SIG-M5 (cell line): Measurements from ENCODE around the gene BABAM2.

Experiments
- DNase-seq: peaks from one replicate; lab custom pipeline; 2025; lab: John Stamatoyannopoulos, UW

BABAM2 gene

DNA sequence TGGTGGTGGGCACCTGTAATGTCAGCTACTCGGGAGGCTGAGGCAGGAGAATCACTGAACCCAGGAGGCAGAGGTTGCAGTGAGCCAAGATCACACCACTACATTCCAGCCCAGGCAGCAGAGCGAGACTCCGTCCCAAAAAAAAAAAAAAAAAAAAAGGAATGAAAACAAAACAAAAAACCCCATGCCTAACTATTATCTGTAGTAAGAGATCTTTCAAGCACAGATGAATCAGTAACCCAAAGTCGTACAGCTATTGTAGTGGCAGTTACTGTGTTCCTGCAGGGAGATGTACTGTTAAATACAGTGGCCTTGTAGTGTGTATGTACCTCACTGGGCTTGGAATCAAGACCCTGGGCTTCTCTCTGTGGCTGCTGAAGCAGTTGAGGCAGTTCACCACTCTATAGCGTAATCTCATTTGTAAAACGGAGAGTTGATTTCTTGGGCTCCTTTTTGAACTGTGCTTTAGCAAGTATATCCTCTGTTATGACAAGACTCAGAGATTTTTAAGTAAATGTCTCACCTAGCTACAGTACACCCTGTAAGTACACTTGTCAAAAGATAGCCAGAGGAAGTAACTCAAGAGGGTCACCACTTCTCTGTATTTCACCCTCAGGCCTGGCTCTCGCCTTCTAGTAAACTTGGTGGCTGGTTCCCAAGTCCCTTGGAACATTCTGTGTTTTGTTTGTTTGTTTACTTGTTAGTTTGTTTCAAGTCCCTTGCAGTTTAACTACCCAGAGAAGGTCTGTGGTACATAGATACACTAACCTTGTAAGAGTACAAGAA is 392.5 kb downstream of the BABAM2 start:
- DNase-seq = no peak

DNA sequence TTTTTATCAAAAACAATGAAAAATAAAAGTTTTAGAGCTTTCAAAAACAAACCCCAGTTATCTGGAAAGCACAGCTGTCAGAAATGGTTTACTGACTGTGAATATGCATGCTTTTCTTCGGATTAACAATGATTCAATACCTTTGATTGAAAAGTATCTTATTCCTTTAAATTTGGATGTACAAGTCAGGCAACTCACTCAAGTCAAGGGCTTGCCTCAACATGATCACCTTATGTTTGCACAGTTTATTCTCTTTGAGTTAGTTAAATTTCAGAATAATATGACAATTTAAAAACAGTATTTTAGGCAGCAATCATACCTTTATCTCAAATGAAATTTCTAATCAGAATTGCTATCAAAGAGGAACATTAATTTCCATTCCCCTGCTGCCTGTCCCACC is 393.3 kb downstream of the BABAM2 start:
- DNase-seq = no peak

DNA sequence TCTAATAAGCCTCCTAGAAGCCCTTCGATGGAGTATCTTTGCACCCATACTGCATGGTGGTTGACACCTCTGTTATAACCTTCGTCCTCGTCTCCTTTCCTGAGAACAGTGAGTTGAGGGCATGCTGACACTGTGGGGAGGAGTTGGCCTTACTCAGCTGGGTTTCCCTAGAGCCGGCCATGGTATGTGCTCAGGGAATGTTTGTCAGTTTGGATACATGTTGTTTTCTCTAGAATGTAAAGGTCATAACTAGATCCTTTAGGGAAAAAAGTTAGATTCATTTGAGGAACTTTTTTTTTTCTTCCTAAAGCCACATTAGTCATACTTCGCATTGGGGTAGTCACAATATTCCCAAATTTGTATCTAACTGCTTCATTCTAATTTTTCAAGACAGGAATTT is 396.1 kb downstream of the BABAM2 start:
- no peak for DNase-seq

DNA sequence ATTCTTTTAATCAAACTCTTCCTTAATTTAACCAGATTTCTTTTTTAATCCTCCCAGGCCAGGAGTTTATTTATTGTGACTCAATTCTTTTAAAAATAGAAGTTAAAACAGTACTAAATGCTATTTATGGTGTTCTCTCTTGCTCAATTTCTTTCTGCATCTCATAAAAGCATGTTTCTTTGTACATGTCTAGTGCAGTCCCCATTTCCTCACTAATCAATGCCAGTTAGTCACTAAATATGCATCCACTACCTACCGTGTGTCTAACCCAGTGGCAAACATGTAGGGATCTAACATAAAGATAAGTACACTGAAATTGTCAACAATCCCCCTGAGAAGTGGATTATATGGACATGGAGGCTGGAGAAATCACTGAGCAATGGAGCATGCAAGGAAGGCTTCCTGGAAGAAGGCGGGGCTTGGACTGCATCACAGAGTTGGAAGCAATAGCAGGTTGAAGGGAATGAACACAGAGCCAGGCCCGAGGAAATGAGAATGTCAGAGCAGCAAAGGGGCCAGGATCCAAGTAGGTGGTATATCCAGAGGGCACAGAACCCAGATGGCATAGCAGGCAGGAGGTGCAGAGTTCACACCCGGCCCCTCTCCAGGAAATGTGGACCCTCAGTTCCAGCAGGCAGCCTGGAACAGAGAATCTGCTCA is 396.9 kb downstream of the BABAM2 start:
- DNase-seq = no peak

DNA sequence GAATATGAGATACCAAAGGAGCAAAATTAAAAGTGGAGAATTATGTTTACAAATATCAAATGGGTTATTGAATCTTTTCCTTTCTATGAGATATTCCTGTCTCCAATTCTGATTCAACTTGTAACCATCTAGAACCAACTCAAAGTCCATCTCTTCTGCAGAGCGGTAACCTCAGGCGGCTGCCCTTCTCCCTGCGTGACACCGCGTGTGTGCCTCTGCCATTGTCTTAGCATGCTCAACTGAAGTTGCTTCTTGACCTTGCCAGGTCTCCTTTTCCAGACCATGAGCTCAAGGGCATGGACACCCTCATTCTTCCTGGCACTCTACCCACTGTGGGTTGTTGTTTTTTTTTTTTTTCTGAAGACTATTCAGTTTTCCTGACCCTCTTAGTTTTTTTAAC is 398.1 kb downstream of the BABAM2 start:
- DNase-seq = no peak

DNA sequence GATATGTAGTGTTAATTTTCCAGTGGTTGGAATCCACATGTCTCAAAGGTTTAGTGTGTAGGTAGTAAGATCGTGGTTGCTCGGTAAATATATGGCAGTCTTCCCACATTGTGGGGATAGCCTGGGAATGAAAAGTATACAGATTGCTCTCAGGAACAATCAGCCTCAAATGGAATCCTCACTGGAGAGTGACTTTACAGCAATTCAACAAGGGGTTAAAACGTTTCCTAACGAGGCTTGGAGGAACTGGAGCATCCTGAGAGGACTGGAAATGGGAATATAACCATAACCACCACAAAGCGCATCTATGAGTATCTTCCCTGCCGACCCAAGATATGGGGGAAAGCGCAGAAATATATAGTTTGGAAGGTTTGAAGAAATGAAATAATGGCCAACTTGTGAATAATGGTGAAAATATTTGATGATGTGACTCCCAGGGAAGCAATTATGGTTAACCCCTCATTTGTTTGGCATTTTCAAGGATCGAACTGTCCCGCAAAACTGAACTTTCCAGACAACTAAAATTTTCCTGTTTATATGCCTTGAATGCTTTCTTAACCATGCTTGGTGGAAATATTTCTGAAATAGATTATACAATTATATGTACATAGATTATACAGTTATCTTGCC is 401.4 kb downstream of the BABAM2 start:
- DNase-seq = no peak

DNA sequence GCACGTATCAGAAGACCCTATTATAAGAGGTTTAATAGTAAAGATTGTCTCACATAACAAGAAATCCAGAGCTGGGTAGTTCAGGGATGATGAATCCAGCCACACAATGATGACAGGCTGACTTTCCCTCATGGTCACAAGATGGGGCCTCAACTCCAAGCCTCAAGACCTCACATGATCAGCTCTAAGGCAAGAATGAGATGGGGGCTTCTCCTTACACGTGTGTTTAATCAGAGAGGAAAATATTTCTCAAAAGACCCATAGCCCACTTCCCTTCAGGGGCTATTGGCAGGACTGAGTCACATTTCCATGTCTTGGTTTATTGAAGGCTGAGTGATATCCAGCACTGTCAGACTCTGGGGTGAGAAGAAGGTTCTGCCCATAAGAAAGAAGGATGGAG is 402.0 kb downstream of the BABAM2 start:
- no peak for DNase-seq

DNA sequence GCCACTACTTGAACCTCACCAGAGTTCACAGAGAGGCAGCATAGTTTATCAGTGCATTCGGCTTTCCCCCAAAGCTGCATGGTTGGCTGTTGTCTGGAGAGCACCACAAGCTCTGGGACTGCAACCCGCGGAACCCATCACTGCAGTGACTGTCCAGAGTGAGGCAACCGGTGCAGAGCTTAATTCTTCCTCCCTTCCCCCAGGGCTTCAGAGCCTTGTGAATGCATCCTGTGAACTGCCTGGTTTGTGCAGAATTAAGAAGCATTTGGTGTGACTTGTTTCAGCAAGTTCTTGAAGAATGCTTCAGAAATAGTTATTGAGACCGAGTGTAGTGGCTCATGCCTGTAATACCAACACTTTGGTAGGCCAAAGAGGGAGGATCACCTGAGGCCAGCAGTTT is 402.9 kb downstream of the BABAM2 start:
- DNase-seq = no peak

DNA sequence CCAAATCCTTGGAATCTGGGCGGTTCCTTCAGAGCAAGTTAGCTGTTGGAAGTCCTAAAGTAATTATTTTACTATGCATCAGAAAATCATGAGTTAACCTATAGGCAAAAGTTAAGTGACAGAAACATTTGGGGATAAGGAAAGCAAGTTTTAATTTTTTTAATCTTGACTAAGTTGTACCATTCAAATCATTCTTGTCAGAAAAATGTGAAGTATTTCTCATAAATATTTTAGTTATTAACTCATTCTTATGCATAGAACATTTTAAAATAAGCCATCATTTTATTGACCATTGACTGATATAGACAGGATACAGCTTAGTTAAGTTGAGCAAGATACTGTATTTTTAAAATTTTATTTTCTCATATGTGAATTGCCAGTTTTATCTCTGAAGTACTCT is 403.9 kb downstream of the BABAM2 start:
- no peak for DNase-seq

DNA sequence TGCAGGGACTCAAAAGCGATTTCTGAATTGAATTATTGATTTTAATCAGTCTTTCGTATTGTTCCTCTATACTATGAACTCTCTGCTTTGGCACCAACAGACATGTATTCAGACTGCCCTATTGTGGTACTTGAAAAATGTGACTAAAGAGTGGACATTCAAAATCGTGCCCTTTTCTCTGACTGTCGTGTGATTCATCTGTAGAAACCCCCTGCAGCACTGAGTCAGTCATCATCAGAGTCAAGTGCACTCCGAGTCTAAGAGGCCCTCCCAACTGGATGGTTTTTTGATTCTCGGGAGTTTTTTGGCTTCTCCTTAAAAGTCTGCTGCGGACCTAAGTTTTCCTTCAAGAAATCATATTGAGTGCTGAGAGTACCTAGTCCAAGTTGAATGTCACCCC is 405.7 kb downstream of the BABAM2 start:
- no peak for DNase-seq

DNA sequence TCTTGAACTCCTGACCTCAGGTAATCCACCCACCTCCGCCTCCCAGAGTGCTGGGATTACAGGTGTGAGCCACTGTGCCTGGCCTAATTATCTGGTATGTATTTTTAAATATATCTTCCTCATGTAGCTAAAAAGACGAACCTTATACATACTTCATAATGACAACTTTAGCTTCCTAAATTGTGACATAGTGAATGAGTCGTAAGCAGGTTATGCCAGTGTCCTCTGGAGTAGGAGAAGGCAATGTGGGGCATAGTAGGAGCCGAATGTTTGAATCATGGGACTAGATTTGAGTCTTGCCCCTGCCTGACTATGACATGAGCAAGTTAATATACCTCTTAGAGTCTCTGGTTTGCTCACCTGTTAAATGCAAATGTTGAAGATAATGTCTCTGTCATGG is 406.4 kb downstream of the BABAM2 start:
- no peak for DNase-seq

DNA sequence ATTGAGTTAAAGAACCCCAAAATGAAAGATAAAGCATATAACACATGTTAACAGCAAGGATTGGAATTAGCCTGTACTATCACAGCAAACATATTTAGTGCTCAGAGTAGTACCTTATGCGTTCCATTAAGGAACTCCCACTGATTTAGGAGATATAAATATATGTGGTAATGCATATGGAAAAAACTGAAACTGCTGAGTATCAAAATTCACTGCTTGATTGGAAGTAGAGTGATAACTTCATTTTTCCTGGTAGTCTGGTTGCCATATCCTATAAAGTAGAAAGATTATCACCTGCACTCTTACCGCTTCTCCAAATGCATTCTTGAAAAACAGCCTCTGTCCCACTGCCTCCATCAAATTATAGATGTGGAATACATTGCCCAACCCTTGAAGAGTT is 407.0 kb downstream of the BABAM2 start:
- no peak for DNase-seq

DNA sequence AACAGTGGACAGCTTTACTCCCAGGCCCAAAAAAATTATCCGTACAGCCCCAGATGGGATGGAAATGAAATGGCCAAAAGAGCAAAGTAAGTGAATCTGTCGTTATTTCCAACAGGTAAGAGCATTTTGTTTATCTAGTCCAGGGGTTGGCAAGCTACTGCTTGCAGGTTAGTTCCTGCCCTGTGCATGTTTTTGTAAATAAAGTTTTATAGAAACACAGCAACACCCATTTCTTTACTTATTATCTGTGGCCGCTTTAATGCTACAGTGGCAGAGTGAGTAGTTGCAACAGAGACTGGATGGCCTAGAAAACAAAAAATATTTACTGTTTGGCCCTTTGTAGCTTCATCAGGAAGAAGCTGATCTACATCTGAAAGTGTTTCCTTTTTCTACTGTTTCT is 407.9 kb downstream of the BABAM2 start:
- DNase-seq = no peak

DNA sequence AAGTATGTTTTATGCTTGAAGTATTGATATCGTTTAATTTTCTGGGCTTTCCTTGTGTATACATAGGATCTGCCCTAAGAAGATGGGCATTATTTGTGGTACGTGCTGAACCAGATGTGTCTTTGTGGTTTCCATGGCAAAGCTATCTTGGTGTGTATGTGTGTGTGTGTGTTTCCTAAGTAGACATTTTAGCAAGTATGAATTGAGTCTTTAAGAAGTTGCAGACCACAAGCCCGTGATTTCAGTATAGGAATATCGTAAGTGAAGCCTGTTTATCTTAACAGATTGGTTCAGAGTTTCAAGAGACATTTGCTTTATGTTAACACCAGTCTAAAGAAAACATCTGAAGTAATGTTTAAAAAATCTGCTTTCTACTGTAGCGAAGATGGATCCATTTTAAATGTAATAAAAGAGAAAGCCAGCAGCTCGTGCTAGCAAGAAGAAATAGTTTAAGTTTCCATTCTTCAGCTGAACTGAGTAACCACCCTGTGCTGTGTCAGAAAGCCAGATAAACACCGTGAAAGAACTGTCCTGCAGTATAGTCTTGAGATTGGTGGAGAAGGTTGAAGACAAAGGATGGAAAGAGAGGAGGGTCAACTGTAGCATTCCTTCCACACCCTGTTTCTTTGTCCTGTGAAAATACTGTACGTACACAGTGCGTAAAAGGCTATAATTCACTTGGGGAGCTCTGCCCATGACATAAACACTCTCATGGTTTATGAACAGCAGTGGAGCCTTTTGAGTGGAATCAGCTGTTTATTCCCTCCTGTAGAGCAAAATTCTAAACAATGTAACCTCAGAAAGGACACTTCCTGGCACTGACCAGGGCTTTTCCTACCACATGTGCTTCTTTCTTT is 410.2 kb downstream of the BABAM2 start:
- DNase-seq = no peak

DNA sequence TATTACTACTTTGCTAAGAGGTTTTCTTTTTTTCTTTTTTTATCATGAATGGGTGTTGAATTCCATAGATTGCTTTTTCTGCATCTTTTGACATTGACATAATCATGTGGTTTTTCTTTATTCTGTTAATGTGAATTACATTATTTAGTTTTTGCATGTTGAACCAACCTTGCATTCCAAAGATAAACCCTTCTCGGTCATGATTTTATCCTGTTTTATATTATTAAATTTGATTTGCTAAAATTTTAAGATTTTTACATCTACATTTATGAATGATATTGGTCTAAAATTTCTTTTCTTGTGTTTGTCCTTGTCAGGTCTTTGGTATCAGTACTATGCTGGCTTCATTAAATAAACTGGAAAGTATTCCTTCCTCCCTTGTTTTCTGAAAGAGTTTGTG is 414.7 kb downstream of the BABAM2 start:
- no peak for DNase-seq

DNA sequence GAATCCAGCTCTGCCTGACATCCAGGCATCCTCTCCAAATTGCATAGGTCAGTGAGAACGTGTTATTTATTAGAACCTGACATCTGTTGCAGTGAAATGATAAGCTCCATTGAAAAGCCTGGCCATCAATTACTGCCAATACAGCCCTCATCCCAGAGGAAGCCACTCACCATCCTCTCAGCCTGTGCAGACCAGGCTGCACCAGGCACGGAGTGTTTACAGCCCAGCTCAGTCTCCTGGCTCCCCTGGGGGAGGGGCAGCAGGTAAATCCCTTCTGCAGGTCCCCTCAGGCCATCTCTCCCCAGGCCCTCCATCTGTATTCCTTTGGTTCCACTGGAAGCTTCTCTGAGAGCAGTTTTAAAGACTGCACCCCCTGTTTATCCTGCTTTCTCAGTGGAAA is 419.6 kb downstream of the BABAM2 start:
- DNase-seq = no peak

DNA sequence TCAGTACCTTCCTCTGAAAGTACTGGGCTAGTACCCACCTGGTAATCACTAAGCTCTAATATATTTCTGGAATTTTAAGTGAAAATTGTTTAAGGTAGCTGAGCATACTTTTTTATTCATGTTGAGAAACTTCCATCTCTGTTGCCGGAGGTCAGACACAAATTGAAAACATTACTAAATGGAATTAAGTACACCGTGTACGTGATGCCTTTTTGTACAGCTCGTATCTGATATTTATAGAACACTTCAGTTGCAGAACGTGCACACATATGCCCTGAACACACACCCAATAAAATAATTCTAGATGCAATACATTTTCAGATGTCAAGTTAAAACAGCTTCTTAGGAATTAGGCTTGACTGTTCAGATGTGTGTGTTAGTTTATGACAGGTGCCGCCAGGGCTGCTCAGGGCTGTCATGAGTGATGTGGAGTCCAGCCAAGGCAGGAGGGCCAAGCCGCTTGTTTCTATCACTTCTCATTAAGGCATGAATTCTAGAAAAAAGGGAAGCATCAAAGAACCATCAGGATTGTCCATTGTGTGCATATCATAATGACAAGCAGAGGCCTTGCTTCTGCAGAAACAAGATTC is 421.2 kb downstream of the BABAM2 start:
- DNase-seq = no peak

DNA sequence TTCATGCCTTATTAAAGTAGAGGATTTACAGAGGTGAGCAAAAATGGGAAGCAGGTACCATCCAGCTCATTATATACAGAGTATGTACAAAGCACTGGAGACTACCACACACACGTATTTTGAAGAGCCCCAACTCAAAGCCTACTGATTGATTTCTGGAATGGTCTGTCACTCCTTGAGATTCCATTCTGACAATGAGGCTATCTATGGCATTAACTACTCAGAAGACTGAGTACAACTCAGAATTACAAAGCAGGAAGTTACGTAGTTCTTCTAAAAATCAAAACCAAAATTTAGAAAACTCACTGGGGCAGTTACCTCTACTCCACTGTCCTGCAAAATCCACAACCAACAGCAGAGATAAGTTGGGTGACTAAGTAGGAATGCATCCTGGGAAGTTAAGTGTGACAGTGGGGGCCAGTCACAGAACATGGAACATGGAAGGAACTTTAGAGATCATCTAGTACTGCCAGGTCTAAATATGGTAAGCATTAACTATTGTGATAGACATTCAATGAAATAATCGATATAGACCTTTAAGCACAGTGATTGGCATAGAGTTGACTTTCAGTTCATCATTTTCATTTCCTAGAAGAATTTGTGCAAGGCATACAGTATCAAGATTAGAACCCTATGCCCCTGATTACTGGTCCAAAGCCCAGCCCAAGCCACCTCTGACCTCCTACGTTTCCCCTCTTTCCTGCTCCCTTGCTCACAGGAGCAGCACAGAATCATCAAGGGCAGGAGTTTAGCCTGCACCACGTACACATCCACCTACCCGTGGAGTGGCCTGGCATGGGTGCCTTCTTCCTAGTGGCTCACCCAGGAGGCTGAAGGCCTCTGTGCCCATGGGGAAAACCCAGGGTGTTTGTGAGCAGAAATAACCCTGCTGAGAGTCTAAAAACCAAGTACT is 422.0 kb downstream of the BABAM2 start:
- no peak for DNase-seq

DNA sequence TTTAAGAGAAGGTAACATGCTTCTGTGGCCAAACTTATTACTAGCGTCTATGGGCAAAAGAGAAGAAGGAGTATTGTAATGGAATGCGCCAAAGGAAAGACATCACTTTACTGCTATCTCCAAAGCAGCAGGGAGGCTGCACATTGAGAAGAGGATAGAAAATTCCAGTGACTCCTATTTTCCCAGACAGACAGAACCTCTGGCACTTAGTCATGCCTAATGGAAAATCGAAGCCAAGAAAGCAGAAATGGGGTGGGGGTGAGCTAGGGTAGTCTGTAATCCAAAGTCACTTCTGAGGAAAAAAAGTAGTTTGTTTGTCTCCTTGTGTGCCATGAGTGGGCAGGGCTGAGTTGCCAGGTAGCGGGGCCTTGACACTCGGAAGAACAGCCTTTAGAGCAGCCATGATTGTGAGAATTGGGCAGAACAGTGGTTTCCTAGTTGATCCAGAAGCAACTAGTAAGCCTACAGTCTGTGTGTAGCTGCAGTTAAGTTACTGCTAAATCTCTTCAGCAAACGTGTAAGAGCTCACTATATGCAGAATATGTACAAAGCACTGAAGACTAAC is 422.8 kb downstream of the BABAM2 start:
- DNase-seq = no peak

DNA sequence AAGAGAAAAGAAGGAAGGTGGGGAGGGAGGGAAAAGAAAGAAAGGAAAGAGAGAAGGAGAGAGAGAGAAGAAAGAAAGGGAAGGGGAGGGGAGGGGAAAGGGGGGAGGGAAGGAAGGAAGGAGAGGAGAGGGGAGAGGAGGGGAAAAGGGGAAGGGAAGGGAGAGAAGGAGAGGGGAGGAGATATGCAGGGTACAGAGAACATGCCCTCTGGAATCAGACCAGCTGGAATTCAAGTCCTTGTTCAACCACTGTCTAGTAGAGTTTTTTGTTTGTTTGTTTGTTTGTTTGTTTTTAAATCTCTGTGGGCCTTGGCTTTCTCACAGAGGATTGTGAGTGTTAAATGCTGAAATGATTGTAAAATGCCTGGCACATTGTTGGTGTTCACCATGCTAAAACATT is 424.4 kb downstream of the BABAM2 start:
- no peak for DNase-seq
